GM19351 (cell line): ENCODE results near the gene SNPH.
A peak's percentile ranks its signal among the peaks of the same experiment; 100 is the strongest.
"Not testable (repeated sequence)": the region's sequence is repeated elsewhere in the genome, so short reads cannot be mapped to it uniquely, and the experiment has no call there.

ENCODE experiments used
- ATAC-seq: cut with Tn5 transposase; IDR thresholded peaks from one replicate; pipeline ENCODE4 v1.9.1; 2021; ENCODE audit warnings: mild to moderate bottlenecking, moderate library complexity; ENCODE audit not compliant: unreplicated experiment

SNPH gene, protein sequence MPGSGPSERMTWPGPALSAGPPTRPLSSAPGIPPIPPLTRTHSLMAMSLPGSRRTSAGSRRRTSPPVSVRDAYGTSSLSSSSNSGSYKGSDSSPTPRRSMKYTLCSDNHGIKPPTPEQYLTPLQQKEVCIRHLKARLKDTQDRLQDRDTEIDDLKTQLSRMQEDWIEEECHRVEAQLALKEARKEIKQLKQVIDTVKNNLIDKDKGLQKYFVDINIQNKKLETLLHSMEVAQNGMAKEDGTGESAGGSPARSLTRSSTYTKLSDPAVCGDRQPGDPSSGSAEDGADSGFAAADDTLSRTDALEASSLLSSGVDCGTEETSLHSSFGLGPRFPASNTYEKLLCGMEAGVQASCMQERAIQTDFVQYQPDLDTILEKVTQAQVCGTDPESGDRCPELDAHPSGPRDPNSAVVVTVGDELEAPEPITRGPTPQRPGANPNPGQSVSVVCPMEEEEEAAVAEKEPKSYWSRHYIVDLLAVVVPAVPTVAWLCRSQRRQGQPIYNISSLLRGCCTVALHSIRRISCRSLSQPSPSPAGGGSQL

DNA sequence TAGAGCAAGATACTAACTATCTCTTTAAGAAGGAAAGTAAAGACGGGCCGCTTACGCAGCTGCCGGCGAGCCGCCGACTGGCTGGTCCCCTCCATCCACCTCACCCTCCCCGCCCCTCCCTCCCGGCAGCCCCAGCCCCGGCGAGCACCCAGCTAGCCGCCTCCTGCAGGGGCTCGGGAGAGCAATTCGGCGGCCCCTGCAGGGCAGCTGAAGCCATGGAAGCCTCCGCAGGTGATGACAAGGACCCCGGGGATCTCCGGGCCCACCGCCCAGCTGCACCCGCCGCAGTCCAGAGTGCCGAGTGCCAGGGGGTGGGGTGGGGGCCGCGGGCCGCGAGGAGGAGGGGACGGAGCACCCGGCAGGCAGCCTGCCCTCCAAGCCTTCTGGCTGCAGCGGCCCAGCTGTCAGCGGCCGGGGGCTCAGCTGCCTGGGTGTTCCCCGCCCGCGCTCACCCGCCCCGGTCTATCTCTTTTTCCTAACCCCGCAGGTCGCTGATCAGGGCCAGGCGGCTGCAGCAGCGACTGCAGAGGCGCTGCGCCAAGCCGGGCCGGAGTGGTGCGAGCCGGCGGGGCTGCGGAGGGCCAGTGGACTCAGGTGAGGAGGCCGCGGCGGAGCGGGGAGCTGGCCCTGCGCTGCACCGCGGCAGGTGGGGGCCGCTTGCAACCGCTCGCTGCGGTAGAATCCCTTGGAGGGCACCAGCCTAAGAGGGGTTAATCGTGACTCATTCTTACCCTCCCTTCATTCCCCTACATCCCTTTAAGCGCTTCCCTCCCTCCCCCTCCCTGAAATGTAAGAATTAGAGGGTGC, at the start of gene SNPH:
TSS of gene SNPH (plus strand) at position 128 of the 807 bp plus-strand sequence. CDS start 29,946 bp downstream, outside the sequence.
- ATAC-seq, result peak; percentile 87

DNA sequence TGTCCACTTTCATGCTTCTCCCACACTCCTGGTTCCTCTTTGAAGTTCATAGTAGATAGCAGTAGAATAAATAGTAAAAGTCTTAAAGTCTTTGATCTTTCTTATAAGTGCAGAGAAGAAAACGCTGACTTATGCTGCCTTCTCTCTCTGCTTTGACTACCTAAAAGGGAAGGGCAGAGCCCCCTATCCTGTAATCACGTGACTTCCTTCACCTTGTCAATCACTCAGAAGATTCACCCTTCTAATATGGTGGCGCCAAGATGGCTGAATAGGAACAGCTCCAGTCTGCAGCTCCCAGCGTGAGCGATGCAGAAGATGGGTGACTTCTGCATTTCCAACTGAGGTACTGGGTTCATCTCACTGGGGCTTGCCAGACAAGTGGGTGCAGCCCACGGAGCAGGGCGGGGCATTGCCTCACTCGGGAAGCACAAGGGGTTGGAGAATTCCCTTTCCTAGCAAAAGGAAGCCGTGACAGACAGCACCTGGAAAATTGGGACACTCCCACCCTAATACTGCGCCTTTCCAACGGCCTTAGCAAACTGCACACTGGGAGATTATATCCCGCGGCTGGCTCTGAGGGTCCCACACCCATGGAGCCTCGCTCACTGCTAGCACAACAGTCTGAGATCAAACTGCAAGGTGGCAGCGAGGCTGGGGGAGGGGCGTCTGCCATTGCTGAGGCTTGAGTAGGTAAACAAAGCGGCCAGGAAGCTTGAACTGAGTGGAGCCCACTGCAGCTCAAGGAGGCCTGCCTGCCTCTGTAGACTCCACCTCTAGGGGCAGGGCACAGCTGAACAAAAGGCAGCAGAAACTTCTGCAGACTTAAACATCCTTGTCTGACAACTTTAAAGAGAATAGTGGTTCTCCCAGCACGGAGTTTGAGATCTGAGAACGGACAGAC, 49.3 kb upstream of the SNPH start:
- not testable (repeated sequence) for ATAC-seq

DNA sequence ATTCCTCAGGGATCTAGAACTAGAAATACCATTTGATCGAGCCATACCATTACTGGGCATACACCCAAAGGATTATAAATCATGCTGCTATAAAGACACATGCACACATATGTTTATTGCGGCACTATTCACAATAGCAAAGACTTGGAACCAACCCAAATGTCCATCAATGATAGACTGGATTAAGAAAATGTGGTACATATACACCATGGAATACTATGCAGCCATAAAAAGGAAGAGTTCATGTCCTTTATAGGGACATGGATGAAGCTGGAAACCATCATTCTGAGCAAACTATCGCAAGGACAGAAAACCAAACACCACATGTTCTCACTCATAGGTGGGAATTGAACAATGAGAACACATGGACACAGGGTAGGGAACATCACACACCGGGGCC, 43.3 kb upstream of the SNPH start:
- not testable (repeated sequence) for ATAC-seq

DNA sequence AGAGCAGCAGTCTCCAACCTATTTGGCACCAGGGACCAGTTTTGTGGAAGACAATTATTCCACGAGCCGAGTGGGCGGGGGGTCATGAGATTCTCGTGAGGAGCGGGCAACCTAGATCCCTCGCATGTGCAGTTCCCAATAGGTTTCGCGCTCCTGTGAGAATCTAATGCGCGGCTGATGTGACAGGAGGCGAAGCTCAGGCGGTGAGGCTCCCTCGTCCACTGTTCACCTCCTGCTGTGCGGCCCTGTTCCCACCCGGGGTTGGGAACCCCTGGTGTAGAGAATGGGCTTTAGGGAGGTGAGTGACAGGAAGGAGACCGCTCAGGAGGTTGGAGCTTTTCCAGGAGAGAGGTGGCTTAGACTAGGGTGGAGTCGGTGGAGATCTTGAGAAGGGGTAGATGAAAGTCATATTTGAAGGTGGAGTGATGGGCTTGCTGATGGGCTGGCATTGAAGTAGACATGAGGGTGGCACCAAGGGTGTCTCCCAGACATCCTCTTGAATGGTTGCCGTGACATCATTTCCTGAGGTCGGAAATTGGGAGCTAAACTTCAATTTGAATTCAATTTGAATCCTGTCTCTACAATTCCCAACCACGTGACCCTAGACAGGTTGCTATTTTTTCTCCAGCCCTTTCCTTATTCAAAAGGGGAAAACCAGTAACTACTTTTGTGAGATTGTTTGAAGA, 41.7 kb upstream of the SNPH start:
- no peak for ATAC-seq

DNA sequence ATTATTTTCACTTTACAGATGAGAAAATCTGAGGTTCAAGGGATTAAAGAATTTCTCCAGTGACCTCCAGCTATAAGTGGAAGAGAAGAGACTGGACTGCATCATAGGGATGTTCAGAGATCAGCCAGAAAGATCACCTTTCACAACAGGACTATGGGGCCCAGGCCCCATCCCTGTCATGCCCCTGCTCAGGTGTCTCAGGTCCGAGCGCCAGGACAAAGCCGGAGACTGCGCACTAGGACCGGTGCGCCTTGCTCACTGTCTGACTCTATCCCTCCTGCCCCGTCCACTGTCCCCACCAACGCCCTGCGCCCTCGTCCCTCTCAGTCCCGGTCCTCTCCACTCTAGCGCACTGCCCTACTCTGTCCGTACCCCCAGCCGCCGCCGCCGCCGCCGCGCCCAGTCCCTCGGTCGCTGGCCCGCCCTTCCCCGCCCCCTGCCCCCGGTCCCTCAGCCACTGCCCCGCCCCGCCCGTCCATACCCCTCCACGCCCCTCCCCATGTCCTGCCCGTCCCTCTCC, 40.8 kb upstream of the SNPH start:
- peak; percentile 30 for ATAC-seq

DNA sequence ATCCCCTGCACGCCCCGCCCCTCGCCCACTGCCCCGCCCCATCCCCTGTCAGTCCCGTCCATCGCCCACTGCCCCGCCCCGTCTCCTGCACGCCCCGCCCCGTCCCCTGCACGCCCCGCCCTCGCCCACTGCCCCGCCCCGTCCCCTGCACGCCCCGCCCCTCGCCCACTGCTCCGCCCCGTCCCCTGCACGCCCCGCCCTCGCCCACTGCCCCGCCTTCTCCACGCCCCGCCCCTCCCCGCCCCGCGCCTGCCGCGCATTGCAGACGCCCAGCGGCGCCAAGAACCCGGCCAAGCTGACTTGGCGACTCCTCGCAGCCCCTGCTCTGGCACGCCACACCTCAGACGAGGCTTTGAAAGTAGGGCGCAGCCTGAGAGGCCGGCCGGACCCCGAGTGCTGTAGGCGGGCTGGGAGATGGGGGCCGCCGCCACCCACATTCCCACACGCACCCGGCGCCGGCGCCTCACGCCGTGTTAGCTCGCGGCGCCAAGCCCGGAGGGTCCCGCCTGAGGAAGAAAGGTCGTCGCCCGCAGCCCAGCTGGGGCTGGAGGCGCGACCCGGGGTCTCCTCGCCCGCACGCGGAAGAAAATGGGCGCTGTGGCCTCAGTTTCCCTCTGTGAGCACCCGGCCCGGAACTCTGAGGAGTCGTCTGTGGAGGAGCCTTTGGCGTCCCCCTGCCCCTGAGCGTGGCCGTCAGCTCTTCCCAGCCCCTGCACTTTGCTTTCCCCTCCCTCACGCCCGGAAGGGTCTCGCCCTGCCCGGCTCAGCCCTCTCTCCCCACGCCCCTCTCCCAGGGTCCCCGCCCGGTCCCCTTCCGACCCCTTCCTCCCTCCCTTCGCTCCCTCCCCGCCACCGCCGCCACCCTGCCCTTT, 40.1 kb upstream of the SNPH start, which contains the start of gene RAD21L1:
TSS of gene RAD21L1 (plus strand) at position 262 of the 872 bp plus-strand sequence. CDS start 2,410 bp downstream, outside the sequence.
- peak; percentile 47 for ATAC-seq

DNA sequence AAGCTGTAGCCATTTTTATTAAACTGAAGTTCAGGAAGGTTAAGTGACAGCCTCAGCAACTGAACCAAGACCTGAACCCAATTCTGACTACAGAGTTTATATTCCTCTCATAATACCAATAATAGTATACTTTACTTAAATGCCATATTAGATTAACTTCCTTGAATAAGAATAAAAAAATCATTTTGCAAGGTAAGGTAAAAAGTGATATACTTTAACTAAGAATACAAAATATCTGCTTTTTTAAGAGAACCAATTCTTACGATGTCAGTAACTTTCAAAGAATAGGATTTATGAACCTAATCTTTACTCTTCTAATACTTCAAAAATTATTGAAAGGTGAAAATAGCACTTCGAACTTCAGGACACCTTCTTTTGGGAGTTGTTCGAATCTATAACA, 36.6 kb upstream of the SNPH start:
- ATAC-seq, result no peak

DNA sequence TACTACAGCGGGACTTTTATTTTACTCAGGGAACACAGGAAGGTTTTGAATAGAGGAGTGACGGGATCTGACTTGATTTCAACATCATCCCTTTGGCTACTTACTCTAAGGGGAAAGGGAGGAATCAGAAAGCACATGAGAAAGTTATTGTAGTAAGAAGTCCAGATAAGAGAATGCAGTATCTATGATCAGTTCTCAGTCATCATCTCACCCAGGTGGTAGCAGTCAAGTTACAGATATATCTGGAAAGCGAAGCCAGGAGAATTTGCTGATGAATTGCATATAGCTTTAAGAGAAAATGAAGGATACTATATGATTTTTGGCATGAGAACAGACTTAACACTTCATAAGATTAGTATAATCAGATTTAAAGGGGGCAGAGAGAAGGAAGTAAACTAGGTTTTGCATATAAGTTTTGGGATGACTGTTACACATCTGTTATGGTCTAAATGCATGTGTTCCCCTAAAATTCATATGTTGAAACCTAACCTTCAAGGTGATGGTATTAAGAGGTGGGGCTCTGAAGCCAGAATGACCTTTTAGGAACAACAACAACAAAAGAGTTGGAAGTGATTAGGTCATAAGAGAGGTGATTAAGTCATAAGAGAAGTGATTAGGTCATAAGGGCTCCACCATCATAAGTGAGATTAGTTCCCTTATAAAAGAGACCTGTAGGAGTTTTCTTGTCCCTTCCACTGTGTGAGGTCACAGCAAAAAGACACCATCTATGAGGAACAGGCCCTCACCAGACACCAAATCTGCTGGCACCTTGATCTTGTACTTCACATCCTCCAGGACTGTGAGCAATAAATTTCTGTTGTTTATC, 33.6 kb upstream of the SNPH start:
- no peak for ATAC-seq

DNA sequence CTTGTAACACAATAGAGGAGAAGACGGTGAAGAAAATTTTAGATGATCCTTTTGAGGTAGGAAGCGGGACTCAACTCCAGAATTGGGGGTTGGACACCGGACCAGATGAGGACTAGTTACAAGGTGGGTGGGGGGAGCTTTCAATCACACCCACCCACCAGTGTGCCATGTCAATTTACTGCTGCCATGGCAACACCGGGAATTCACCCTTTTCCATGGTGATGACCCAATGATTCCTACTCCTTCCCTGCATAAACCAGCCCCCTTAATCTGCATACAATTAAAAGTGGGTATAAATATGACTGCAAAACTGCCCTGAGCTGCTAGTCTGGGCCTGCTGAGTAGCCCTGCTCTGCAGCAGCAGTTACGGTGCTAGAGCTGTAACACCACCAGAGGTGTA, 25.5 kb upstream of the SNPH start:
- ATAC-seq, result no peak

DNA sequence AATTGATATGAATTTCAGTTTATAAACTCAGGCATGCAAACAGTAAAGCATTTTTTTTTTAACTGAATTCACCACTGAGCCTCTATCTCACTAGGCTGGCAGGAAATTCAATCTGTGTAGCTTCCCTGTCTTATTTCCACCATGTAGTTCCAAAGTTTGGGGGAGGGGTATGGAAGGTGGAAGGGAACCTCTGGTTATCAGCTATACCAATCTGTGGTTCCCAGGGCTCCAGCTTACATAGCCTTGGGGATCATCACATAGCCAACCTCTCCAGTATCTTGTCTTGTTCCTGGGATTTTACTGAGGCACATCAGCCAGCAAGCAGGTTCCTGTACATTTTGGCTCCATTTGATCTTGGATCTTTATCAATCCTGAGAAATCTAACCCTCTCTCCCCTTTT, 24.6 kb upstream of the SNPH start:
- no peak for ATAC-seq

DNA sequence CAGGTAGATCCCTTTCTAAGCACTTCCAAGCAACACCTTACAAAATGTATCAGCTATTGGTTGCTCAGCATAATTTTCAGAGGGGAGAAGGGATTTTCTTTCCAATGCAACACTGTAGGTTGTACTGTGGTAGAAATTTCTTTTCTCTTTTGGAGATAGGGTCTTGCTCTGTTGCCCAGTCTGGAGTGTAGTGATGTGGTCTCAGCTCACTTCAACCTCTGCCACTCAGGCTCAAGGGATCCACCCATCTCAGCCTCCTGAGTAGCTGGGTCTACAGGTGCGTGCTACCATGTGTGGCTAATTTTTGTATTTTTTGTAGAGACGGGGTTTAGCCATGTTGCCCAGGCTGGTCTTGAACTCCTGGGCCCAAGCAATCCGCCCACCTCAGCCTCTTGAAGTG, 24.0 kb upstream of the SNPH start:
- ATAC-seq, result no peak

DNA sequence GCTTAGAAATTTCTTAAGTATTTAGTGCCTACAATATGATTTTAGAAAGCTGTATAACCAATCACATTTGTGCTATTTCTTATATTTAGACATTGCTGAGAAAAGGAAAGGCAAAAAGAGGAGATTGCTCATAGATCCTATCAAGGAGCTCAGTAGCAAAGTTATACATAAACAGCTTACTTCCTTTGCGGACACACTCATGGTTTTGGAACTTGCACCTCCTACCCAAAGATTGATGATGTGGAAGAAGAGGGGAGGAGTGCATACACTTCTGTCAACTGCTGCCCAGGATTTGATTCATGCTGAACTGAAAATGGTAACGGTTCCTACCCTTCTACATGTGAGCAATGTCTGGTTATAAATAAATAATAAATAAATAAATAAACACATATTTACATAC, 23.6 kb upstream of the SNPH start:
- ATAC-seq, result no peak

DNA sequence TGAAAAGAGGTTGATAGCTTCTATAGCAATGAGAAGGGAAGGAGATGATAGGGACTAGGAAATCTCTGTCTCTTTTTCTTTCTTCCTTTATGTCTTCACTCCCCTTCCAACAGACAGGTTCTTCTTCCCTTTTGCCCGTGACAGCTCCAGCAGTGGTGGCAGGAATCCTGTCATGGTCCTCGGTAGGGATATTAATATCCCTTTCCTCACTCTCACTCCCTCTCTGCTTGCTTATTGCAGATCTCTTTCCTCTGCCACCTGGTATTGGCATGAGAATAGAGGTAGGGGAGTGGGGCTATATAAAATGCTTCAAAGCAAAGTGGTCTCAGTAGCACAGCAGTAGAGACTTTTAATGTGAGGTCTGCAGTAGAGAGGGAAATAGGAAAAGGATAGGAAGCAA, 20.5 kb upstream of the SNPH start:
- no peak for ATAC-seq

DNA sequence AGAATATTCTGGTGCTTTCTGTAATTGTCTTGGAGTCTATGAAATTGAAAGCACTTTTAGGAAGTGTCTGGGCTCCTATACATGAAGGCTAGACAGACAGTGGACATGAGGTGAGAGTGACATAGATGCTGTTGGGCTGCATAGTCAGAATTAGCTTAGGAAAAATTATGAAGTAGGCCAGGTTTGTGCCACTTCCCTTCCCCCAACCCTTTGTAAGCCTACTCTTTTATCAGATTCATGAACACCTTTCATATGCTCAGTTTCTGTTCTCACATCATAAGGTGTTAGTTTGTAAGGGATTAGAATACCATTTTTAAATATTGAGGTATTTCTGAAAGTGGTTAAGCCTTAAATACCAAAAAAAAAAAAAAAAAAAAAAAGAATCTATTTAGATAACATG, 18.4 kb upstream of the SNPH start:
- ATAC-seq, result no peak

DNA sequence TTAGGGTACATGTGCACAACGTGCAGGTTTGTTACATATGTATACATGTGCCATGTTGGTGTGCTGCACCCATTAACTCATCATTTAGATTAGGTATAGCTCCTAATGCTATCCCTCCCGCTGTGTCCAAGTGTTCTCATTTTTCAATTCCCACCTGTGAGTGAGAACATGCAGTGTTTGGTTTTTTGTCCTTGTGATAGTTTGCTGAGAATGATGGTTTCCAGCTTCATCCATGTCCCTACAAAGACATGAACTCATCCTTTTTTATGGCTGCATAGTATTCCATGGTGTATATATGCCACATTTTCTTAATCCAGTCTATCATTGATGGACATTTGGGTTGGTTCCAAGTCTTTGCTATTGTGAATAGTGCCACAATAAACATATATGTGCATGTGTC, 15.8 kb upstream of the SNPH start:
- ATAC-seq, result not testable (repeated sequence)

DNA sequence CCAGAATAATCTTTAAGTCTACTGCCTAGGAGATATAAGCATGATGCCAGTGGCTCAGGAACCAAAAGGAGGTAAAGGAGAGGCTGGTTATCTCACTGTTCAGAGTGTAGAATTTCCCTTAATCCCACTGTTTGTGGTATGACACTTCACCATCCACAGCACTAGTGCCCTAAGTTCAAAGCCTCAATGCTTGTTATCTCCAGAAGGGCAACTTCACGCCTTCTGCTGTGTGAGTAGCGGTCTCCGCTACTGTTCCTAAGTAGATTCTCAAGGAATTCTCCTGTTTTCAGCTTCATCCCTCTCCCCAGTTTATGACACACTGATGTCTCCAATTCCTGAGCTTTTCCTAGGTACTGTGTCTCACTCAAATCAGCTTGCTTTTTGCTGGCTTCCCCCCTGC, 13.7 kb upstream of the SNPH start:
- no peak for ATAC-seq

DNA sequence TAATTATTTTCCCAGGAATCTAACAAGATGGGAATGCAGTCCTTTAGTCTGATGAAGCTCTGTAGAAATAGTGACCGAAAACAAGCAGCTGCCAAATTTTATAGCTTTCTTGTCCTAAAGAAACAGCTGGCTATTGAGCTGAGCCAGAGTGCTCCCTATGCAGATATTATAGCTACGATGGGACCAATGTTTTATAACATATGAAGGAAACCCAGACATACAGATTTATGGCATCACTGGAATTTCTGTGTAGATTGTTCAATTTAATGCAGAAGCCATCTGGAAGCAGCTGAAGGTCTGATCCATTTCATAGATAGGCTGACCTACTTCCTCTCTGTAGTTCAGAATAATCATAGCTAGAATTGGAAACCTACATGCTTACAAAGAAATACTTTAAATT, 11.8 kb upstream of the SNPH start:
- ATAC-seq, result no peak

DNA sequence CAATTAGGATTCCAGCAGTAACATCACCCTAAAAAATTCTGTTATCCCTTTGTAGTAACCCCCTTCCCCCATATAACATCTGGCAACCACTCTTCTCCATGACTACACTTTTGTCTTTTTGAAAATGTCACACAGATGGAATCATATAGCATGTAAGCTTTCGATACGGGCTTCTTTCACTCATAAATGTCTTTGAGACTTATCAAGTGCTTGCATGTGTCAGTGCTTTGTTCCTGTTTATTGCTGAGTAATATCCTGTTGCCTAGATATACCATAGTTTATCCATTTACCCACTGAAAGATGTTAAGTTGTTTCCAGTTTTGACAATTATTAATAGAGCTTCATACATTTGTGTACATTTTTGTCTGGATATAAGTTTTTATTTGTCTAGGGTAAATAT, 10.4 kb upstream of the SNPH start:
- ATAC-seq, result no peak
